Endothelial cell of umbilical vein (primary cell): ENCODE measurements around the gene ATXN10. TPM values are rescaled to one million over a fixed set of nuclear protein-coding genes. Genes with fewer than 3 reads are reported as not detected.

Source experiments
- BruUV-seq: library from RNA; stranded (reverse); fragments of 400-500 nt; replicated peaks from 2 replicates; lab custom pipeline; 2021; lab: Mats Ljungman, UMichigan
- CTCF ChIA-PET: fragments of 300-600, 350-600 bp; sonication (Branson Sonifier 250); formaldehyde crosslinking; loops from one replicate; lab custom pipeline; 2021; ENCODE audit warnings: antibody characterized with exemption, inconsistent platforms; lab: Charles Lee
- POLR2A ChIA-PET: fragments of 300-600, 350-600 bp; sonication (Branson Sonifier 250); formaldehyde crosslinking; loops from one replicate; lab custom pipeline; 2021; ENCODE audit warnings: antibody characterized with exemption, inconsistent platforms; lab: Charles Lee
- DNase-seq: peaks from one replicate; pipeline ENCODE4 v3.0.0-alpha.2; 2011; ENCODE audit warnings: low read depth, low spot score
- FAIRE-seq: peaks from 2 replicates; lab custom pipeline; 2011; peaks lifted over from hg19 to GRCh38; lab: Jason Lieb, UNC
- H2AFZ ChIP-seq: 2 replicates; pipeline ENCODE4 v1.6.0; 2012; ENCODE audit warnings: low read depth, low read length, control low read depth, inconsistent platforms
- H3K27ac ChIP-seq: 2 replicates; pipeline ENCODE4 v1.5.1; 2011; ENCODE audit warnings: low read depth, mild to moderate bottlenecking, control low read depth, low read length, moderate library complexity; ENCODE audit not compliant: insufficient read depth
- H3K27me3 ChIP-seq, 2 experiments: 2 replicates each; pipeline versions ENCODE4 v1.6.0 to v1.6.1; 2011; ENCODE audit warnings: low read length in 2 of 2, mixed read lengths in 1 of 2; ENCODE audit not compliant: control insufficient read depth in 2 of 2, insufficient read depth in 2 of 2
- H3K36me3 ChIP-seq, 2 experiments: 2 replicates in 1 of 2; 3 replicates in 1 of 2; pipeline ENCODE4 v1.5.1; 2011; ENCODE audit warnings: low read length in 2 of 2, mild to moderate bottlenecking in 1 of 2, moderate library complexity in 1 of 2; ENCODE audit not compliant: control insufficient read depth in 2 of 2, insufficient read depth in 2 of 2; ENCODE audit errors: extremely low read depth in 1 of 2
- H3K4me1 ChIP-seq: 3 replicates; pipeline ENCODE4 v1.5.1; 2011; ENCODE audit warnings: mild to moderate bottlenecking, low read length; ENCODE audit not compliant: control insufficient read depth, insufficient read depth; ENCODE audit errors: extremely low read depth
- H3K4me2 ChIP-seq: 2 replicates; pipeline ENCODE4 v1.6.1; 2011; ENCODE audit warnings: low read length, control low read depth, mixed read lengths; ENCODE audit not compliant: insufficient read depth
- H3K4me3 ChIP-seq, 3 experiments: fragments of 200-600 bp in 1 of 3; sonication (generic), shearing (Covaris generic) in 1 of 3; replicated peaks in 1 of 3; 2 replicates each; pipeline ENCODE4 v1.5.1; 2011 to 2016; ENCODE audit warnings: control low read depth in 3 of 3, low read length in 3 of 3, mild to moderate bottlenecking in 2 of 3, inconsistent platforms in 1 of 3, low read depth in 1 of 3, moderate library complexity in 1 of 3; ENCODE audit not compliant: insufficient read depth in 1 of 3
- H3K79me2 ChIP-seq: 2 replicates; pipeline ENCODE4 v1.6.0; 2012; ENCODE audit warnings: low read length, inconsistent platforms; ENCODE audit not compliant: control insufficient read depth, insufficient read depth
- H3K9ac ChIP-seq: replicated peaks from 2 replicates; pipeline ENCODE3; 2011; ENCODE audit warnings: low read length, control low read depth; ENCODE audit not compliant: insufficient read depth; ENCODE audit errors: extremely low read depth
- H3K9me1 ChIP-seq: replicated peaks from 3 replicates; pipeline ENCODE4 v1.6.0; 2011; ENCODE audit warnings: mild to moderate bottlenecking, low read length; ENCODE audit not compliant: control insufficient read depth, insufficient read depth; ENCODE audit errors: extremely low read depth
- H3K9me3 ChIP-seq: replicated peaks from 2 replicates; pipeline ENCODE4 v1.5.1; 2012; ENCODE audit warnings: low read length, inconsistent platforms; ENCODE audit not compliant: control insufficient read depth, insufficient read depth
- H4K20me1 ChIP-seq: replicated peaks from 2 replicates; pipeline ENCODE3; 2011; ENCODE audit warnings: mild to moderate bottlenecking, low read length; ENCODE audit not compliant: control insufficient read depth, insufficient read depth; ENCODE audit errors: extremely low read depth
- CTCF ChIP-seq, 2 donors: IDR thresholded peaks; 1 replicate in 1 of 2; 2 replicates in 1 of 2; pipeline ENCODE4 v1.5.1; 2011; ENCODE audit warnings: low read length in 2 of 2, mild to moderate bottlenecking in 2 of 2, moderate library complexity in 2 of 2, control low read depth in 1 of 2, inconsistent platforms in 1 of 2, low read depth in 1 of 2; ENCODE audit not compliant: insufficient read depth in 1 of 2; ENCODE audit errors: extremely low read depth in 1 of 2
- EZH2 ChIP-seq: IDR thresholded peaks from 2 replicates; pipeline ENCODE4 v1.6.1; 2012; ENCODE audit warnings: borderline replicate concordance, low read depth, mild to moderate bottlenecking, moderate library complexity, low read length, inconsistent platforms; ENCODE audit not compliant: severe bottlenecking
- FOS ChIP-seq: IDR thresholded peaks from 2 replicates; pipeline ENCODE4 v1.6.1; 2011; ENCODE audit warnings: mild to moderate bottlenecking, low read length, moderate library complexity, borderline replicate concordance; ENCODE audit not compliant: insufficient read depth
- GATA2 ChIP-seq: IDR thresholded peaks from 2 replicates; pipeline ENCODE4 v1.7.0; 2011; ENCODE audit warnings: low read depth, mild to moderate bottlenecking, moderate library complexity, mixed read lengths, low read length; ENCODE audit not compliant: insufficient read length, insufficient read depth
- JUN ChIP-seq: IDR thresholded peaks from 2 replicates; pipeline ENCODE4 v1.6.1; 2011; ENCODE audit warnings: borderline replicate concordance, low read depth; ENCODE audit not compliant: insufficient read length, insufficient read depth
- MAX ChIP-seq: IDR thresholded peaks from 2 replicates; pipeline ENCODE4 v1.6.1; 2011; ENCODE audit not compliant: insufficient read depth, insufficient read length
- MYC ChIP-seq: IDR thresholded peaks from one replicate; pipeline ENCODE4 v1.6.1; 2011; ENCODE audit warnings: mild to moderate bottlenecking, low read depth, low read length
- POLR2A ChIP-seq: IDR thresholded peaks from 2 replicates; pipeline ENCODE4 v1.6.1; 2012; ENCODE audit warnings: low read depth, mild to moderate bottlenecking, control low read depth, low read length
- POLR2AphosphoS5 ChIP-seq: IDR thresholded peaks from 2 replicates; pipeline ENCODE4 v1.6.1; 2012; ENCODE audit warnings: low read depth, mild to moderate bottlenecking, control low read depth, low read length, moderate library complexity; ENCODE audit not compliant: insufficient read depth
- dilution Hi-C: fragments of 300-500 bp; cut with MboI; formaldehyde crosslinking; loops from one replicate; pipeline ENCODE4 v1.15.0; 2019; ENCODE audit warnings: low sequenced_read_pairs; ENCODE audit not compliant: extremely low pct_ligation_motif_present
- intact Hi-C: fragments of 100-400 bp; cut with micrococcal nuclease; formaldehyde crosslinking; loops from one replicate; pipeline ENCODE4 v1.10.0; 2022
- polyA plus RNA-seq, 4 experiments: library from polyadenylated mRNA; depleted of rRNA in 3 of 4; stranded (reverse) in 3 of 4; unstranded in 1 of 4; fragments of >200 nt; gene quantifications; 2 replicates each; pipeline versions ENCODE4 v1.2.1 to v1.2.3, GENCODE V29; 2011 to 2012; ENCODE audit warnings: missing spikeins in 1 of 4
- total RNA-seq: library from RNA; stranded (reverse); gene quantifications from 2 replicates; pipeline ENCODE4 v1.2.3, GENCODE V29; 2021

The ATXN10 gene
- total and polyA plus RNA-seq, 2 donors (not counting 3 experiments of a cell fraction or from before 2014, with no cell fraction given): 73.2 to 91.9 TPM

GRCh38 chr22:45866126-45866645 lies 194.6 kb downstream of the ATXN10 start:
- H3K36me3 ChIP-seq: no peaks in the 10 kb centered on the region
- intact Hi-C loops: no loop called here

More at GRCh38 chr22:45866126-45866645, 194.6 kb downstream of the ATXN10 start:
- no peaks in the 10 kb centered on the region for H3K9me1 ChIP-seq
- dilution Hi-C loops: no loop called here
- H2AFZ ChIP-seq: no peak overlapping the region
- no peak for TF ChIP-seq MAX
- no peak for TF ChIP-seq FOS
- TF ChIP-seq MYC: no peak
- no peak for TF ChIP-seq JUN
- TF ChIP-seq GATA2: no peak
- TF ChIP-seq POLR2A: no peak
- no peak for TF ChIP-seq CTCF (IDR thresholded peaks at IDR 0.05; ENCODE audit: extremely low read depth in 1 of 2, insufficient read depth in 1 of 2, low read depth in 1 of 2, low read length in 2 of 2)
- TF ChIP-seq EZH2: no peak
- TF ChIP-seq POLR2AphosphoS5: no peak
- H3K4me2 ChIP-seq: no peak overlapping the region
- DNase-seq (no peak), FAIRE-seq (no peak)
- no peak overlapping the region for H3K27ac ChIP-seq
- H4K20me1 ChIP-seq: no peaks in the 10 kb centered on the region
- no peak overlapping the region for H3K4me3 ChIP-seq
- ChIA-PET CTCF (interaction anchor here (0.5 to 1.2 kb wide), 3 partner anchors 39 to 223 kb away, joined by 3 to 4 read pairs (median 4); no protein-coding TSS in a partner anchor), POLR2A (no interaction called here)
- no peaks in the 10 kb centered on the region for H3K9me3 ChIP-seq
- H3K9ac ChIP-seq: no peak overlapping the region
- H3K79me2 ChIP-seq: no peaks in the 10 kb centered on the region
- peaks cover 28 to 58% of the 10 kb centered on the region in 2 experiments for H3K27me3 ChIP-seq
- H3K4me1 ChIP-seq: no peaks in the 10 kb centered on the region
- no TSS peak for BruUV-seq
